ENCODE results near the gene SIRPB2. TPM values are rescaled to one million over a fixed set of nuclear protein-coding genes. Genes with fewer than 3 reads are reported as not detected.

Gene SIRPB2
- total RNA-seq, 2 experiments from 2014 or later: not detected

DNA sequence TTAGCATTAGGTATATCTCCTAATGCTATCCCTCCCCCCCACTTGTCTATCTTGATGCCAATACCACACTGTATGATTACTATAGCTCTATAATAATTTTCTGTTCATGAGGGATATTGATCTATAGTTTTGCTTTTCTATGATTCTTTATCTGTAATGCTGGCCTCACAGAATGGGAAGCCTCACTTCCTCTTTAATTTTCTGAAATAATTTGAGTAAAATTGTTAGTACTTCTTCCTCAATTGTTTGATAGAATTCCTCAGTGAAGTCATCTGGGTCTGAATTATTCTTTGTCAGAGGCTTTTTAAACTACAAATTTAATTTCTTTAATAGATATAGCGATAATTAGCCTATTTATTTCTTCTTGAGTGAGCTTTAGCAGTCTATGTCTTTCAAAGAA lies 35.1 kb upstream of the SIRPB2 start:
- ChIA-PET CTCF (no interaction called here), POLR2A (no interaction called here)
- Mint-ChIP-seq H3K36me3 (peaks cover 2% of the 10 kb centered on the region), H3K27me3 (peaks cover 4% of the 10 kb centered on the region), H3K9me3 (peaks cover 5% of the 10 kb centered on the region), H3K4me1 (ENCODE audit: low read depth) (peaks cover 3% of the 10 kb centered on the region), H3K4me3 (no peak overlapping the region), H3K27ac (no peak overlapping the region)
- no peak for DNase-seq
- intact Hi-C loops (cut with micrococcal nuclease): no loop called here

DNA sequence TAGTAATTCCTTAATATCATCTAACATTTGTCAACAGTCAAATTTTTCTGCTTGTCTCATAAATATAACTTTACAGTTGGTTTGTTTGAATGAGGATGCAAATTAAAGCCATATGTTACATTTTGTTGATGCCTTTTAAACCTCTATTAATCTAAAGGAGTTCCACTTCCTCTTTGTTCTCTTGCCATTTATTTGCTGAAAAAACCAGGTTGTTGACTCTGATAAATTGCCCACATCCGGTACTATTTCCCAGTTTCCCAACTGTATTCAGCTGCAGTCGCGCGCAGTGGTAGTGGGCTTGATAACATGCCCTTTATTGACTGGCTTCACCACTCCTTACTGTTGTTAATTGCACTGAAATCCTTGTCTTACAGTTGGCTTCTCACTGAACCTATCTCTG lies 32.8 kb upstream of the SIRPB2 start:
- H3K36me3 Mint-ChIP-seq: peaks cover 2% of the 10 kb centered on the region
- H3K27me3 Mint-ChIP-seq: peaks cover 5% of the 10 kb centered on the region
- DNase-seq: no peak
- peaks cover 5% of the 10 kb centered on the region for H3K9me3 Mint-ChIP-seq
- no peak overlapping the region for H3K27ac Mint-ChIP-seq
- intact Hi-C loops (cut with micrococcal nuclease): no loop called here
- ChIA-PET POLR2A (no interaction called here), CTCF (no interaction called here)
- H3K4me1 Mint-ChIP-seq (ENCODE audit: low read depth): peaks cover 3% of the 10 kb centered on the region
- no peak overlapping the region for H3K4me3 Mint-ChIP-seq

GRCh38 chr20:1517010-1517409 lies 25.8 kb upstream of the SIRPB2 start:
- H3K36me3 Mint-ChIP-seq: peaks cover 6% of the 10 kb centered on the region

GRCh38 chr20:1513801-1514200 lies 22.6 kb upstream of the SIRPB2 start:
- Mint-ChIP-seq H3K27me3 (peaks cover 9% of the 10 kb centered on the region), H3K27ac (no peak overlapping the region), H3K4me3 (no peak overlapping the region), H3K36me3 (peaks cover 6% of the 10 kb centered on the region), H3K9me3 (peaks cover 9% of the 10 kb centered on the region), H3K4me1 (ENCODE audit: low read depth) (no peaks in the 10 kb centered on the region)
- DNase-seq: no peak
- intact Hi-C loops (cut with micrococcal nuclease): no loop called here
- ChIA-PET CTCF (interaction anchor here (2.3 kb wide), 1 partner anchor 10 kb away, joined by 12 read pairs; no protein-coding TSS in a partner anchor), POLR2A (no interaction called here)

More at GRCh38 chr20:1517010-1517409, 25.8 kb upstream of the SIRPB2 start:
- peaks cover 2% of the 10 kb centered on the region for H3K27me3 Mint-ChIP-seq
- H3K9me3 Mint-ChIP-seq: peaks cover 9% of the 10 kb centered on the region
- POLR2A ChIA-PET: no interaction called here
- H3K27ac Mint-ChIP-seq: no peak overlapping the region
- intact Hi-C loops (cut with micrococcal nuclease): no loop called here
- no peak overlapping the region for H3K4me3 Mint-ChIP-seq
- no peaks in the 10 kb centered on the region for H3K4me1 Mint-ChIP-seq (ENCODE audit: low read depth)
- no peak for DNase-seq
- CTCF ChIA-PET: interaction anchor here (1.5 kb wide), 1 partner anchor 13 kb away, joined by 5 read pairs; no protein-coding TSS in a partner anchor

GRCh38 chr20:1509237-1509636 lies 18.0 kb upstream of the SIRPB2 start:
- intact Hi-C loops (cut with micrococcal nuclease): loop anchor here (1.0 to 2.0 kb wide), 2 partner anchors 226 to 268 kb away; no protein-coding TSS in a partner anchor
- POLR2A ChIA-PET: no interaction called here
- Mint-ChIP-seq H3K27me3 (peaks cover 9% of the 10 kb centered on the region), H3K27ac (no peak overlapping the region), H3K4me1 (ENCODE audit: low read depth) (no peaks in the 10 kb centered on the region), H3K9me3 (peaks cover 9% of the 10 kb centered on the region), H3K4me3 (no peak overlapping the region), H3K36me3 (peaks cover 6% of the 10 kb centered on the region)
- peak; percentile 39 for DNase-seq
- CTCF ChIA-PET: interaction anchor here (1.0 to 5.1 kb wide), 8 partner anchors 25 to 271 kb away, joined by 3 to 44 read pairs (median 4); partner anchors contain the start of gene SIRPD

- ChIA-PET POLR2A (no interaction called here), CTCF (interaction anchor here (0.7 to 5.1 kb wide), 10 partner anchors 11 to 309 kb away, joined by 3 to 44 read pairs (median 3); partner anchors contain the start of gene SIRPD)
- Mint-ChIP-seq H3K4me1 (ENCODE audit: low read depth) (peaks cover 2% of the 10 kb centered on the region), H3K27me3 (peaks cover 9% of the 10 kb centered on the region), H3K9me3 (peaks cover 9% of the 10 kb centered on the region), H3K36me3 (peaks cover 6% of the 10 kb centered on the region), H3K27ac (no peak overlapping the region), H3K4me3 (no peak overlapping the region)
- intact Hi-C loops (cut with micrococcal nuclease): loop anchor here (2.0 kb wide), 1 partner anchor 226 kb away; no protein-coding TSS in a partner anchor
- DNase-seq: no peak
Observed at GRCh38 chr20:1508574-1508973, 17.4 kb upstream of the SIRPB2 start.

DNA sequence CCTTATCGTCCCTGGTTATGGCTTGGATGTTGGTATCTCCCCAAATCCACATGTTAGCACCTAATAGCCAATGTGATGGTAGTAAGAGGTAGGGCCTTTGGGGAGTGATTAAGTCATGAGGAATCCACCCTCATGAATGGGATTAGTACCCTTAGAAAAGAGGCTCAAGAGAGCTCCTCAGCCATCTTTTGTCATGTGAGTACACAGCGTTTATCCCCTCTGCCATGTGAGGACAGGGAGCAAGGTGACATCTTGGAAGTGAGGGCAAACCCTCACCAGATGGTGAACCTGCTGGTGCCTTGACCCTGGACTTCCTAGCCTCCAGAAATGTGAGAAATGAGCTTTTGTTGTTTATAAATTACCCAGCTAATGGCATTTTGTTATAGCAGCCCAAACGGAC lies 16.1 kb upstream of the SIRPB2 start:
- Mint-ChIP-seq H3K4me3 (no peak overlapping the region), H3K4me1 (ENCODE audit: low read depth) (peaks cover 3% of the 10 kb centered on the region), H3K27me3 (peaks cover 17% of the 10 kb centered on the region), H3K27ac (no peak overlapping the region), H3K36me3 (no peaks in the 10 kb centered on the region), H3K9me3 (no peaks in the 10 kb centered on the region)
- intact Hi-C loops (cut with micrococcal nuclease): no loop called here
- ChIA-PET CTCF (interaction anchor here (1.2 to 5.1 kb wide), 5 partner anchors 10 to 269 kb away, joined by 3 to 44 read pairs (median 3); no protein-coding TSS in a partner anchor), POLR2A (no interaction called here)
- no peak for DNase-seq

DNA sequence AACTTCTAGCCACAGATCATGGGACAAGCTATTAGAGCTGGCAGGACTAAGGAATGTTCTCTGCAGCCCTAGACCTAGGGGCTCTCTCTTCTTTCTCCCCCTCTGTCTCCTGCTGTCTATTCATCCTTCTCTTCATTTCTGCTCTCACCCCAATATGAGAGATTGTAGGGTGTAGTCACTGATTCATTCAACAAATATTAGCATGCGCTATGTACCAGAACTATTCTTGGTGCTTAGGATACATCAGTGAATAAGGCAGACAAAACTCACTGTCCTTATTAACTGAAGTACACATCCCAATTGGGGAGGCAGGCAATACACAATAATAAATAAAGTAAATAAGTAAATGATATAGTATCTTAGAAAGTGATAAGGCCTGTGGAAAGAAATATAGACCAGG lies 14.7 kb upstream of the SIRPB2 start:
- H3K36me3 Mint-ChIP-seq: no peaks in the 10 kb centered on the region
- POLR2A ChIA-PET: no interaction called here
- peaks cover 3% of the 10 kb centered on the region for H3K4me1 Mint-ChIP-seq (ENCODE audit: low read depth)
- no peak overlapping the region for H3K4me3 Mint-ChIP-seq
- DNase-seq: no peak
- H3K9me3 Mint-ChIP-seq: no peaks in the 10 kb centered on the region
- intact Hi-C loops (cut with micrococcal nuclease): no loop called here
- CTCF ChIA-PET: interaction anchor here (0.9 to 5.1 kb wide), 5 partner anchors 8 to 271 kb away, joined by 3 to 44 read pairs (median 3); no protein-coding TSS in a partner anchor
- peaks cover 11% of the 10 kb centered on the region for H3K27me3 Mint-ChIP-seq
- no peak overlapping the region for H3K27ac Mint-ChIP-seq

DNA sequence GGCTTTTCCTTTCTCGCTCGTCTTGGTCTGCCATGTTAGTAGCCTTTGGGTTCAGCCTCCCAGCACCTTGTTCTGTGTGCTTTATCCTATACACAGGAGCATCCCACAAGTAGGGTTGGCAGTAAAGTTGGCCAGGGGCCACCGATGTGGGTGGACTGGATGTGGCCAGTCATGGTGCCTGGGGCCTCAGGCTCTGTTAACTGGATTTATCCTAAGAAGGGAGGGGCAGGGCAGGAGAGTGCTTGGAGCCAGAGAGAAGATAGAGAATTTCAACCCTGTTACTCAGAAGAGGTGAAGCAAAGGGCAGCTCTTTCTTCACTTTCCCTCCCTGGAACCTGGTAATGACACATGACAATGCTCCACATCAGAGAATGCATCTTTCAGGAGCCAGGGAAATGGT lies 14.1 kb upstream of the SIRPB2 start:
- POLR2A ChIA-PET: no interaction called here
- DNase-seq: no peak
- no peaks in the 10 kb centered on the region for H3K36me3 Mint-ChIP-seq
- CTCF ChIA-PET: interaction anchor here (0.7 to 5.1 kb wide), 6 partner anchors 10 to 271 kb away, joined by 3 to 44 read pairs (median 6); no protein-coding TSS in a partner anchor
- H3K27me3 Mint-ChIP-seq: peaks cover 10% of the 10 kb centered on the region
- H3K4me3 Mint-ChIP-seq: no peak overlapping the region
- H3K9me3 Mint-ChIP-seq: no peaks in the 10 kb centered on the region
- intact Hi-C loops (cut with micrococcal nuclease): no loop called here
- H3K27ac Mint-ChIP-seq: no peak overlapping the region
- peaks cover 3% of the 10 kb centered on the region for H3K4me1 Mint-ChIP-seq (ENCODE audit: low read depth)

- CTCF ChIA-PET: interaction anchor here (0.5 to 2.9 kb wide), 47 partner anchors 8 to 672 kb away, joined by 3 to 34 read pairs (median 4); partner anchors contain the start of genes NSFL1C and SIRPB2
- Mint-ChIP-seq H3K27me3 (peaks cover 17% of the 10 kb centered on the region), H3K36me3 (no peaks in the 10 kb centered on the region), H3K4me1 (ENCODE audit: low read depth) (peaks cover 3% of the 10 kb centered on the region), H3K4me3 (no peak overlapping the region), H3K27ac (no peak overlapping the region), H3K9me3 (no peaks in the 10 kb centered on the region)
- peak; percentile 83 for DNase-seq
- intact Hi-C loops (cut with micrococcal nuclease): loop anchor here (1.0 to 2.0 kb wide), 2 partner anchors 36 to 69 kb away; no protein-coding TSS in a partner anchor
- POLR2A ChIA-PET: no interaction called here
Observed at GRCh38 chr20:1503564-1504227, 12.5 kb upstream of the SIRPB2 start.

DNA sequence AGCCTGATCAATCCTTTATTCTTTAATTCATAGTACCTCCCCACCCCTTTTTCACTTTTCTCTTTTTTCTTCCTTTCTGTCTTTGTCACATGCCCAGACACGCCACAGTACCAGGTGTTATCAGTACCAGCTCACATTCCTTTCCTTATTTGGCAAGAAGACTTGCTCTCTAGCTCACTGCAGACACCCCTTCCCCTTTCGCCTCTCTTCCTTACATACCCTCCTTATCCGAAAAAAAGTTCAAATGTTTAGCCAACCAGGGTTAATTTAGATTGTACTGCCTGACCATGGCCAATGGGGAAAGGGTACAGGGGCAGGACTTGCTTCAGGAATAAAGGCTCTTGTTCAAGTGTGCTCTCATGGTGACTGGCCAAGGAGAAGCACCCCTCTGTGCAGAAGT lies 9.3 kb upstream of the SIRPB2 start:
- Mint-ChIP-seq H3K4me3 (no peak overlapping the region), H3K27ac (no peak overlapping the region), H3K4me1 (ENCODE audit: low read depth) (peaks cover 3% of the 10 kb centered on the region), H3K27me3 (peaks cover 26% of the 10 kb centered on the region), H3K36me3 (no peaks in the 10 kb centered on the region), H3K9me3 (no peaks in the 10 kb centered on the region)
- CTCF ChIA-PET: interaction anchor here (0.6 kb wide), 1 partner anchor 142 kb away, joined by 3 read pairs; no protein-coding TSS in a partner anchor
- intact Hi-C loops (cut with micrococcal nuclease): no loop called here
- DNase-seq: no peak
- POLR2A ChIA-PET: no interaction called here

GRCh38 chr20:1499528-1500420 lies 8.6 kb upstream of the SIRPB2 start:
- Mint-ChIP-seq H3K4me1 (ENCODE audit: low read depth) (peaks cover 3% of the 10 kb centered on the region), H3K9me3 (no peaks in the 10 kb centered on the region), H3K36me3 (no peaks in the 10 kb centered on the region), H3K27me3 (peaks cover 26% of the 10 kb centered on the region), H3K27ac (no peak overlapping the region), H3K4me3 (no peak overlapping the region)
- ChIA-PET CTCF (interaction anchor here (0.6 kb wide), 1 partner anchor 142 kb away, joined by 3 read pairs; no protein-coding TSS in a partner anchor), POLR2A (no interaction called here)
- intact Hi-C loops (cut with micrococcal nuclease): no loop called here
- DNase-seq: no peak

All from activated CD4-positive, alpha-beta memory T cell treated with anti-CD3 and anti-CD28 coated beads for 36 hours (primary cell).